Mesenchymal stem cell (in vitro differentiated cells and primary cell): ENCODE data around the gene EXTL1.

Experiments used
- DNase-seq: peaks from one replicate; pipeline ENCODE4 v3.0.0-alpha.2; 2013
- H2AFZ ChIP-seq: one replicate; pipeline ENCODE4 v1.6.1; 2013; ENCODE audit warnings: low read depth, mild to moderate bottlenecking, control low read depth, inconsistent platforms, low read length, moderate library complexity
- H2AK5ac ChIP-seq: 2 replicates; pipeline ENCODE4 v1.6.1; 2013; ENCODE audit warnings: low read length, moderate library complexity, mild to moderate bottlenecking, inconsistent platforms; ENCODE audit not compliant: severe bottlenecking
- H2BK120ac ChIP-seq: one replicate; pipeline ENCODE4 v1.6.1; 2013; ENCODE audit warnings: low read depth, mild to moderate bottlenecking, inconsistent platforms, low read length, moderate library complexity
- H2BK12ac ChIP-seq, 2 experiments: one replicate each; pipeline ENCODE4 v1.6.1; 2013; ENCODE audit warnings: inconsistent platforms in 2 of 2, low read length in 2 of 2, mild to moderate bottlenecking in 2 of 2, moderate library complexity in 2 of 2, control low read depth in 1 of 2
- H2BK15ac ChIP-seq: one replicate; pipeline ENCODE4 v1.6.1; 2013; ENCODE audit warnings: mild to moderate bottlenecking, low read depth, inconsistent platforms; ENCODE audit not compliant: poor library complexity, severe bottlenecking
- H2BK5ac ChIP-seq: 2 replicates; pipeline ENCODE4 v1.6.1; 2013; ENCODE audit warnings: low read depth, mild to moderate bottlenecking, low read length, control low read depth, inconsistent platforms; ENCODE audit not compliant: poor library complexity, severe bottlenecking
- H3K14ac ChIP-seq, 2 experiments: one replicate each; pipeline ENCODE4 v1.6.1; 2013; ENCODE audit warnings: inconsistent platforms in 2 of 2, low read length in 2 of 2, control low read depth in 1 of 2, mild to moderate bottlenecking in 1 of 2, moderate library complexity in 1 of 2
- H3K18ac ChIP-seq, 2 experiments: one replicate each; pipeline ENCODE4 v1.6.1; 2013; ENCODE audit warnings: inconsistent platforms in 2 of 2, low read length in 2 of 2, control low read depth in 1 of 2, low read depth in 1 of 2, mild to moderate bottlenecking in 1 of 2
- H3K23ac ChIP-seq, 2 experiments: one replicate each; pipeline ENCODE4 v1.6.1; 2013; ENCODE audit warnings: inconsistent platforms in 2 of 2, low read length in 2 of 2, mild to moderate bottlenecking in 2 of 2, moderate library complexity in 2 of 2, control low read depth in 1 of 2
- H3K27ac ChIP-seq: 2 replicates; pipeline ENCODE4 v1.5.1; 2013; ENCODE audit warnings: mild to moderate bottlenecking, moderate library complexity, low read length, control low read depth, inconsistent platforms; ENCODE audit not compliant: poor library complexity, severe bottlenecking
- H3K27me3 ChIP-seq, 2 experiments: 2 replicates each; pipeline versions ENCODE4 v1.6.1 to v1.7.0; 2013; ENCODE audit warnings: low read length in 2 of 2, mild to moderate bottlenecking in 2 of 2, moderate library complexity in 2 of 2, control low read depth in 1 of 2, inconsistent platforms in 1 of 2; ENCODE audit not compliant: control insufficient read depth in 1 of 2, insufficient read depth in 1 of 2
- H3K36me3 ChIP-seq, 2 experiments: 2 replicates each; pipeline versions ENCODE4 v1.6.1 to v1.7.0; 2013; ENCODE audit warnings: low read length in 2 of 2, control low read depth in 1 of 2, inconsistent platforms in 1 of 2, low read depth in 1 of 2, mild to moderate bottlenecking in 1 of 2; ENCODE audit not compliant: insufficient read depth in 2 of 2, control insufficient read depth in 1 of 2
- H3K4ac ChIP-seq, 2 experiments: one replicate each; pipeline ENCODE4 v1.6.1; 2013; ENCODE audit warnings: inconsistent platforms in 2 of 2, low read length in 2 of 2, mild to moderate bottlenecking in 2 of 2, moderate library complexity in 2 of 2, control low read depth in 1 of 2, low read depth in 1 of 2
- H3K4me1 ChIP-seq: 2 replicates; pipeline ENCODE4 v1.6.1; 2013; ENCODE audit warnings: low read depth, low read length, control low read depth; ENCODE audit not compliant: control insufficient read depth, insufficient read depth
- H3K4me2 ChIP-seq: 2 replicates; pipeline ENCODE4 v1.6.1; 2013; ENCODE audit warnings: low read length, mild to moderate bottlenecking, inconsistent platforms; ENCODE audit not compliant: poor library complexity, severe bottlenecking
- H3K4me3 ChIP-seq, 2 experiments: 2 replicates each; pipeline versions ENCODE4 v1.5.1 to v1.7.0; 2013; ENCODE audit warnings: low read length in 2 of 2, mild to moderate bottlenecking in 2 of 2, control low read depth in 1 of 2, low read depth in 1 of 2; ENCODE audit not compliant: insufficient read depth in 1 of 2
- H3K79me1 ChIP-seq: replicated peaks from 2 replicates; pipeline ENCODE4 v1.6.1; 2013; ENCODE audit warnings: mild to moderate bottlenecking, control low read depth, low read length, inconsistent platforms; ENCODE audit not compliant: poor library complexity, severe bottlenecking
- H3K9ac ChIP-seq: 2 replicates; pipeline ENCODE4 v1.7.0; 2013; ENCODE audit warnings: mild to moderate bottlenecking, low read length, moderate library complexity
- H3K9me3 ChIP-seq: 2 replicates; pipeline ENCODE4 v1.7.0; 2013; ENCODE audit warnings: mild to moderate bottlenecking, low read length; ENCODE audit not compliant: control insufficient read depth
- H4K8ac ChIP-seq: one replicate; pipeline ENCODE4 v1.6.1; 2013; ENCODE audit warnings: inconsistent platforms, mild to moderate bottlenecking, low read length, moderate library complexity
- H4K91ac ChIP-seq: one replicate; pipeline ENCODE4 v1.6.1; 2013; ENCODE audit warnings: mild to moderate bottlenecking, low read length, inconsistent platforms
- WGBS: methylation state at CpG from one replicate; pipeline ENCODE4 v1.1.7; 2013; ENCODE audit warnings: mixed read lengths; 5-methylcytosine and 5-hydroxymethylcytosine counted together

EXTL1 gene

DNA sequence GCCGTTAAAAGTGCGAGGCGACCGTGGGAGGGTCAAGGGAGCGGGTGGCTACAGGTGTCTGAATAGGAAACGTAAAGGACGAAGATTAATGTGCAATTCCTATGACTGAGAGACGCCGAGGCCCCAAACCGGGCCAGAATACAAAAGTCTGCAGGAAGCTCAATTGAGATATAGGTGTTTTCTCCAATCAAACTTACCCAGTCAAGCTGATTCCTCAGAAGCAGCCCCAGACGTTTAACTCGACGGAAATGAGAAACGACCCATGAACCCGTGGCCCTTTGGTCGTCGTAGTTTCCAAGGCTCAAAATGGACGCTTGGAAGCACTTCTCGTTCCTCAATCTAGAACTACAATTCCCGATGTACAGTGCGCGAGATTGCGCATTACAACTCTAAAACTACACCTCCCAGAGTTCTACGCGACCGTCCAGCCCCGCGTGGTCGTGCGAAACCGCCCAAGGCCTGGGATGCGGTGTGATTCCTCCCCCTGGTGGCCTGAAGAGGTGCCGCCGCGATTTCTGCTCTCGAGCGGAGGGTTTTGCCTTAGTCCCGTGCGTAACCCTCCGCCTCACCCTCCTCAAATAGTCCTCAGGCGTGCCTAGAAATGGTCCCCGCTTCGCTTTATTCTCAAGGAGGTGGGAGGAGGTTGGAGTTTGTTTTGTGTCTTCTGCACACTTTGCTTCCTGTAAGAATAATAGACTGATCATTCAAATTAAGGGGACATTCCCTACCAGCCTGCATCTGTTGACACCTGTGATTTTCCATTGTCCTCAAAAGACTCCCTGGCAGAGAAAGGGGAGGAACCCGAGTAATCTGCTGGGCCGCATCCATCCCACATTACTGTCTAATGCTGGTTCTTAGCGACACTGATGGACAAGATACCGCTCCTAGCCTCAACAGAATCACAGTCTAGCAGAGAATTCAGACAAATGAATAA, 23.5 kb upstream of the EXTL1 start, which contains the start of gene PAFAH2:
Gene PAFAH2 (minus strand): TSS at position 236 of the 934 bp plus-strand sequence. CDS start 7,247 bp downstream, outside the sequence.
- 3% methylated on average over 37 of the region's 47 CpGs for WGBS
- peak within 1 kb of the TSS; percentile 76 for H3K27ac ChIP-seq

GRCh38 chr1:25999041-25999800, 22.4 kb upstream of the EXTL1 start:
- 92% methylated on average over 18 of the region's 18 CpGs for WGBS

More for the DNA sequence above, 23.5 kb upstream of the EXTL1 start, which contains the start of gene PAFAH2:
- Histone ChIP-seq H2BK12ac (peak within 1 kb of the TSS; percentile 68 to 91), H2AK5ac (peak within 1 kb of the TSS; percentile 41), H3K14ac (no peak within 1 kb of the TSS), H3K36me3 (no peaks in the 10 kb centered on the region), H2BK15ac (peak within 1 kb of the TSS; percentile 80), H4K91ac (peak within 1 kb of the TSS; percentile 94), H3K27me3 (no peaks in the 10 kb centered on the region), H3K79me1 (peaks cover 10% of the 10 kb centered on the region), H2BK5ac (peak within 1 kb of the TSS; percentile 46), H2AFZ (peak within 1 kb of the TSS; percentile 76), H3K4ac (peak within 1 kb of the TSS; percentile 89 to 97), H4K8ac (peak within 1 kb of the TSS; percentile 97), H3K23ac (no peak within 1 kb of the TSS), H3K4me3 (peak within 1 kb of the TSS; percentile 68 to 80), H3K4me1 (peaks cover 3% of the 10 kb centered on the region), H2BK120ac (peak within 1 kb of the TSS; percentile 93), H3K18ac (peak within 1 kb of the TSS; percentile 16 to 90), H3K9ac (peak within 1 kb of the TSS; percentile 85), H3K9me3 (no peaks in the 10 kb centered on the region), H3K4me2 (peak within 1 kb of the TSS; percentile 92)
- peak; percentile 100 for DNase-seq

GRCh38 chr1:26003262-26003661, 18.3 kb upstream of the EXTL1 start:
- H3K9ac ChIP-seq, result no peak overlapping the region

More at GRCh38 chr1:25999041-25999800, 22.4 kb upstream of the EXTL1 start:
- Histone ChIP-seq H2BK12ac (peak overlapping the region in 1 of 2 experiments; percentile 68), H3K23ac (no peak overlapping the region), H3K27ac (no peak overlapping the region), H3K9ac (peak overlapping the region; percentile 66), H3K4ac (no peak overlapping the region), H3K4me2 (no peak overlapping the region), H3K14ac (no peak overlapping the region), H3K4me1 (peaks cover 3% of the 10 kb centered on the region), H2AK5ac (no peak overlapping the region), H3K79me1 (peaks cover 5% of the 10 kb centered on the region), H4K8ac (peak overlapping the region; percentile 97), H2AFZ (peak overlapping the region; percentile 55), H3K9me3 (no peaks in the 10 kb centered on the region), H3K27me3 (peaks cover 0 to under 1% of the 10 kb centered on the region in 2 experiments), H2BK15ac (no peak overlapping the region), H4K91ac (no peak overlapping the region), H3K36me3 (no peaks in the 10 kb centered on the region), H3K18ac (no peak overlapping the region), H2BK120ac (no peak overlapping the region), H2BK5ac (no peak overlapping the region), H3K4me3 (peak overlapping the region in 1 of 2 experiments; percentile 62)
- no peak for DNase-seq

More at GRCh38 chr1:26003262-26003661, 18.3 kb upstream of the EXTL1 start:
- H3K14ac ChIP-seq, result no peak overlapping the region
- H3K4me2 ChIP-seq, result no peak overlapping the region
- H3K18ac ChIP-seq, result no peak overlapping the region
- no peak overlapping the region for H2BK5ac ChIP-seq
- H2AK5ac ChIP-seq, result no peak overlapping the region
- H2BK12ac ChIP-seq, result no peak overlapping the region
- no peaks in the 10 kb centered on the region for H3K9me3 ChIP-seq
- H4K91ac ChIP-seq, result no peak overlapping the region
- no peak overlapping the region for H3K27ac ChIP-seq
- no peak overlapping the region for H2AFZ ChIP-seq
- H3K4me3 ChIP-seq, result no peak overlapping the region
- H3K4me1 ChIP-seq, result no peaks in the 10 kb centered on the region
- DNase-seq, result no peak
- no peak overlapping the region for H3K23ac ChIP-seq
- H2BK15ac ChIP-seq, result no peak overlapping the region
- peaks cover 7 to 15% of the 10 kb centered on the region in 2 experiments for H3K27me3 ChIP-seq
- H3K4ac ChIP-seq, result no peak overlapping the region
- no peaks in the 10 kb centered on the region for H3K79me1 ChIP-seq
- H2BK120ac ChIP-seq, result no peak overlapping the region
- no peak overlapping the region for H4K8ac ChIP-seq
- WGBS, result 91% methylated on average over 1 of the region's 4 CpGs
- no peaks in the 10 kb centered on the region for H3K36me3 ChIP-seq
